Upper lobe of left lung (tissue), 4 donors: Measurements from ENCODE around the gene GNB3.
"Not testable (repeated sequence)": the region's sequence is repeated elsewhere in the genome, so short reads cannot be mapped to it uniquely, and the experiment has no call there.

Experiments used
- POLR2AphosphoS5 ChIP-seq, 2 donors: sonication (generic); formaldehyde crosslinking; IDR thresholded peaks; one replicate each; pipeline ENCODE4 v1.5.1; 2017; ENCODE audit warnings: antibody characterized with exemption in 2 of 2
- TF ChIP-seq, protein P1 (sequence below), 6 experiments: fragments of 450-650 bp in 4 of 6; fragments of 200-600 bp in 2 of 6; sonication (generic) in 2 of 6; IDR thresholded peaks; one replicate each; pipeline ENCODE4 v1.5.1; 2016 to 2019; ENCODE audit warnings: antibody characterized with exemption in 6 of 6

DNA sequence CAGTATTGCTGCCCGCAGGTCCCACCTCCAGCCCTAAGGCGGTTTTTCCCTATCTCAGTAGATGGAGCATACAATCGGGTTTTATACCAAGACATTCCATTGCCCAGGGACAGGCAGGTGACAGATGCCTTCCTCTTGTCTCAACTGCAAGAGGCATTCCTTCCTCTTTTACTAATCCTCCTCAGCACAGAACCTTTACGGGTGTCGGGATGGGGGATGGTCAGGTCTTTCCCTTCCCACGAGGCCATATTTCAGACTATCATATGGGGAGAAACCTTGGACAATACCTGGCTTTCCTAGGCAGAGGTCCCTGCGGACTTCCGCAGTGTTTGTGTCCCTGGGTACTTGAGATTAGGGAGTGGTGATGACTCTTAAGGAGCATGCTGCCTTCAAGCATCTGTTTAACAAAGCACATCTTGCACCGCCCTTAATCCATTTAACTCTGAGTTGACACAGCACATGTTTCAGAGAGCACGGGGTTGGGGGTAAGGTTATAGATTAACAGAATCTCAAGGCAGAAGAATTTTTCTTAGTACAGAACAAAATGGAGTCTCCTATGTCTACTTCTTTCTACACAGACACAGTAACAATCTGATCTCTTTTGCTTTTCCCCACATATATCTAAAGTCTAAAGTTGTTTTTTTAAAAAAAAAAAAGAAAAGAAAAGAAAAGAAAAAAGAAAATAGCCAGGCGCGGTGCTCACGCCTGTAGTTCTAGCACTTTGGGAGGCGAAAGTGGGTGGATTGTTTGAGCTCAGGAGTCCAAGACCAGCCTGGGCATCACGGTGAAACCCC, 45.7 kb downstream of the GNB3 start:
- TF ChIP-seq, protein P1, sequence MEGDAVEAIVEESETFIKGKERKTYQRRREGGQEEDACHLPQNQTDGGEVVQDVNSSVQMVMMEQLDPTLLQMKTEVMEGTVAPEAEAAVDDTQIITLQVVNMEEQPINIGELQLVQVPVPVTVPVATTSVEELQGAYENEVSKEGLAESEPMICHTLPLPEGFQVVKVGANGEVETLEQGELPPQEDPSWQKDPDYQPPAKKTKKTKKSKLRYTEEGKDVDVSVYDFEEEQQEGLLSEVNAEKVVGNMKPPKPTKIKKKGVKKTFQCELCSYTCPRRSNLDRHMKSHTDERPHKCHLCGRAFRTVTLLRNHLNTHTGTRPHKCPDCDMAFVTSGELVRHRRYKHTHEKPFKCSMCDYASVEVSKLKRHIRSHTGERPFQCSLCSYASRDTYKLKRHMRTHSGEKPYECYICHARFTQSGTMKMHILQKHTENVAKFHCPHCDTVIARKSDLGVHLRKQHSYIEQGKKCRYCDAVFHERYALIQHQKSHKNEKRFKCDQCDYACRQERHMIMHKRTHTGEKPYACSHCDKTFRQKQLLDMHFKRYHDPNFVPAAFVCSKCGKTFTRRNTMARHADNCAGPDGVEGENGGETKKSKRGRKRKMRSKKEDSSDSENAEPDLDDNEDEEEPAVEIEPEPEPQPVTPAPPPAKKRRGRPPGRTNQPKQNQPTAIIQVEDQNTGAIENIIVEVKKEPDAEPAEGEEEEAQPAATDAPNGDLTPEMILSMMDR (IDR thresholded peaks at IDR 0.05) = not testable (repeated sequence)
- TF ChIP-seq POLR2AphosphoS5 (IDR thresholded peaks at IDR 0.05) = not testable (repeated sequence)
